ENCODE results near the gene STK10.
A peak's percentile ranks its signal among the peaks of the same experiment; 100 is the strongest.
"Not testable (repeated sequence)": the region's sequence is repeated elsewhere in the genome, so short reads cannot be mapped to it uniquely, and the experiment has no call there.

Gene STK10

DNA sequence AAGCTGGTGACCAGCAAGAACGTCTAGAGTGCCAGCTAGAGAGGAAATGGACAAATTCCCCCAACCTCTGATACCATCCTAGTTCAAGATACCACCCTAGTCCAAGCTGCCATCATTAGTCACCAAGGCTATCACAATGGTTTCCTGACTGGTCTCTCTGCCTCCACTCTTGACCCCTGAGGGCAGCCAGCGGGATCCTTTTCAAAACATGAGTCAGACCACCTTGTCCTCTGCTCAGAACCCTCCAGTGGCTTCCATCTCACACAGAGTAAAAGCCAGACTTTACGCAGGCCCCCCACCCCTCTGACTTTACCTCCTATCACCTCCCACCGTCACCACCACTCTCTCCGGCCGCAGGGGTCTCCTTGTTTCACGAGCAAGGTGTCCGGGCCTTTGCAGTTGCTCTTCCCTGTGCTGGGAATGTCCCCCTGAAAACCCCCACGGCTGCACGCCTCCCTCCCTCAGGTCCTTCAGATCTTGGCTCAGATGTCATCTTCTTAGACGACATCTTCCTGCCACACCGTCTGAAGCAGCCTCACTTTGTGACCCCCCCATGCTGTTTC, 139.4 kb downstream of the STK10 start:
- no peak for DNase-seq
- in situ Hi-C loops (cut with MboI; ENCODE audit: low pct_unique_long_range_greater_than_20kb, low sequenced_read_pairs), result no loop called here

DNA sequence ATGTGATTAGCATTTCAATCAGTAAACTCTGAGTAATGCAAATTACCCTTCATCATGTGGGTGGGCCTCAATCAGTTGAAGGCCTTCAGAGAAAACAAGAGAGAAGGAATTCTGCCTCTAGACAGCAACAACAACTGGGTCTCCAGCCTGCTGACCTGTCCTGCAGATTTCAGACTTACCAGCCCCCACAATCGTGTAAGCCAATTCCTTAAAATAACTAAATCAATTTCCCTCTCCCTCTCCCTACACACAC, 139.9 kb downstream of the STK10 start:
- no peak for DNase-seq
- in situ Hi-C loops (cut with MboI; ENCODE audit: low pct_unique_long_range_greater_than_20kb, low sequenced_read_pairs), result no loop called here

DNA sequence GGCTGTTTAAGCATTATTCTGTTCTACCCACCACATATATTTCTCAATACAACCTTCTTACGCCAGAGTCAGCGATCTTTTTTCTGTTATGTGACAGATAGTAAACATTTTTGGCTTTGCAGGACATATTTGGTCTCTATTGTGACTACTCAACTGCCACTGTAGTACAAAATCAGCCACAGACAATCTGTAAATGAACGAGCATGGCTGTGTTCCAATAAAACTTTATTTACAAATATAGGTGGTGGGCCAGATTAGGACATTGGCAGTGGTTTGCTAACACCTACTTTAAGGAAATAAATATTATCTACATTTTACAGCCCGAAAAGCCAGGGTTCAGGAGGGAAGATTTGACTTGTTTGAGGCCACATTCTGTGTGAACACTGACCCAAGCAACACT, 141.4 kb downstream of the STK10 start:
- DNase-seq, result no peak
- in situ Hi-C loops (cut with MboI; ENCODE audit: low pct_unique_long_range_greater_than_20kb, low sequenced_read_pairs), result no loop called here

DNA sequence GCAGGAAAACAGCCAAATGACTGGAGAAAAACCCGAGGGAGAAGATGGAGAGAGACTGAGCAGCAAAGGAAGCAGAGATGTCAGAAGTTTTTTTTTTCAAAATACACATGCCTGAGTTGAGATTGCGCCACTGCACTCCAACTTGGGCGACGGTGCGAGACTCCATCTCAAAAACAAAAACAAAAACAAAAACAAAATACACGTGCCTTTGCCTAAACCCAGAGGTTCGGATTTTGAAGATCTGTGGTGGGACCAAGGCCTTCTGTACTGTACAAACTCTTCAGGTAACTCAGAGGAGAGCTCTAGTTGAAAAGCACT, 142.8 kb downstream of the STK10 start:
- in situ Hi-C loops (cut with MboI; ENCODE audit: low pct_unique_long_range_greater_than_20kb, low sequenced_read_pairs), result no loop called here
- DNase-seq, result no peak

DNA sequence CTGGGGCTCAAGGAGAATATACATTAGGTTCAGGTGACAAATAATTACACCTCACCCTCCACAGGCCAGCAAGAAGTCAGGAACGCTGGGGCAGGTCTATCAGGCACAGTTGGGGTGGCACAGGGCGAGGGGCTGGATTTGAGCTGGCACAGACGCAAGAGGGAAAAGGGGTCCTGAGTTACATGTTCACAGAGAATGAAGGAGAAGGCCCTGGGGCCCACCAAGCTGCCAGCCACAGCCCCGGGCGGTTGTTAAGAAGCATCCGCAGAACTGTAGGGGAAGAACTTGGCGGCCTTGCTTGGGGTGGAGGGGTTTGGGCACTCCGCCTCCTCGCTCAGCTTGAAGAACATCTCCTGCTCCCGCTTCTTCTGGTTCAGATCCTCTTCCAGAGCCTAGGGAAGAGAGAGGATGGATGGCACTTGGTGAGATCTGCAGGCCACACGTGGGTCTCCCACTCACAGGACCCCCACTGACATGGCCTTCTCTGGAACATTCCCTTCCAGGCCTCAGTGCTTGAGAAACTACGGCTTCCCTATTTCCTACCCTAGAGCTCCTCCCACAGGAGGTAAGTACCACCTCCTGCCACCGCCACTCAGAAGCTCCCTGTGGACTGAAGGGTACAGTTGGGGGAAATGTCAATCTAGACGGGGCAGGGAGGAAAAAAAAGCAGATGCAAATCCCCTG, 143.3 kb downstream of the STK10 start:
- DNase-seq, result peak; percentile 17
- in situ Hi-C loops (cut with MboI; ENCODE audit: low pct_unique_long_range_greater_than_20kb, low sequenced_read_pairs), result no loop called here

DNA sequence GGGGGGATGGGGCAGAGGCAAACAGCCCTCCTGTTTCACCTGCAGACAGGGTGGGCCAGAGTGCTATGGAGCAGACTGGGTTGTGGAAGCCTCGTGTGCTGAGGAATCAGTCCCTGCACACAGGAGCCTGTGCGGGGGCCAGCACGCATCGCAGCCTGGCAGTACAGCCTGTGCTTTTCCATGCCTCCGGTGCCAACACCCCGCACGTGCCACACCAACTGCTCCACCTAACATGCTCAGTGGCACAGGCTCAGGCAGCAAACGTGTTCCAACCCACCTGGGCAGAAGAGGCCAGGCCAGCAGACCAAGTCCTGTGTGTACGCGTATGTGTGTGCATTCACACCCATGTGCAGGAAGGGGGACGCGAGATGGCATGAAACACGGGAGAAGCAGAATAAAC, 144.2 kb downstream of the STK10 start:
- DNase-seq, result no peak
- in situ Hi-C loops (cut with MboI; ENCODE audit: low pct_unique_long_range_greater_than_20kb, low sequenced_read_pairs), result no loop called here

DNA sequence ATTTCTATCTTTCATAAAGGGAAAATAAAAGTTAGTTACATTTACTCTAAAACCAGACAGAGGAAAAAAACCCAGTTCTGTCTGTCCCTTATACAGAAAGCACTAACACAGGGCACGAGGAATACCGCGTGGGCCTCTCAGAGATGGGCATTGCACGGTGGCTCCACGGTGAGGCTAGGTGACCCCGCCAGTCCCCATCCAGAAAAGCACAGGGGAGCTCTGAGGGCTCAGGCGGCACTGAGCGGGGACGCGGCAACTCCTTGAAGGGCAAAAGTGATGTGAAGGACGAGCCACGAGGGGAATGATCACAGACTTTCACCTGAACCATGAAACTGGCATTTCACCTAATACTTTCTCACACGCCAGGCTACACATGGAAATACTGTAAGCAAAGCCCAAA, 145.8 kb downstream of the STK10 start:
- in situ Hi-C loops (cut with MboI; ENCODE audit: low pct_unique_long_range_greater_than_20kb, low sequenced_read_pairs), result no loop called here
- DNase-seq, result no peak

DNA sequence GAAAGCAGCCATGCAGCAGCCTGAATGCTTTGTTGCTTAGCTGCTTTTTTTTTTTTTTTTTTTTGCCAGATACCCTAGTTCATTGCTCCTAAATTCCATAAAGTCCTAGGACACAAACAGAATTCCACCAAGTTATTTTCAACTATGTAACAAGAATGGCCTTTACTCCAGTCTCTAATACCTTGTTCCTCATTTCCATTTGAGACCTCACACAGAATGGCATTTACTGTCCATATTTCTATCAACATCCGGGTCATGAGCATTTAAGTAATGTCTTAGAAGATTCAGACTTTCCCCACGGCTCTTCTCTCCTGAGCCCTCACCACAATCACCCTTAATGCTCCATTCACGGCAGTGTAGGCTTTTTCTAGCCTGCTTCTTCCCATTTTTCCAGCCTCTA, 149.9 kb downstream of the STK10 start:
- in situ Hi-C loops (cut with MboI; ENCODE audit: low pct_unique_long_range_greater_than_20kb, low sequenced_read_pairs), result no loop called here
- DNase-seq, result no peak

DNA sequence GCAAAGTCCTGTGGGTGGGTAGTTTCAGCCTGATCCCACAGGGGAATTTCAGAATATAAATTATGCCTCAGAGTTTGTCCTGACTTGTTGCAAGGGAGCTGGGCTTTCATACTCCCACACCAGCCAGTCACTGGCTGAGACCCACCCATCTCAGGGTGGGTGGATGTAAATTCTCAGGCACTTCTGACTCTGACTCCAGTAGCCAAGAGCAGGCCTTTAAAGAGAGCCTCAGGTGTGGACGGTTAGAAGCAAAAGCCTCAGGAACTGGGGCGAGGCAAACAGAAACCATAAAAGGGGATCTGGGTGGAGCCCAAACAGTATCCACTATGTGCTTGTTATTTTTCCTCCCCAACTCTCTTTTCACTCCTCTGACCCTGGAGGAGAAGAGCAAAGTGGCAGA, 153.0 kb downstream of the STK10 start:
- no peak for DNase-seq
- in situ Hi-C loops (cut with MboI; ENCODE audit: low pct_unique_long_range_greater_than_20kb, low sequenced_read_pairs), result no loop called here

DNA sequence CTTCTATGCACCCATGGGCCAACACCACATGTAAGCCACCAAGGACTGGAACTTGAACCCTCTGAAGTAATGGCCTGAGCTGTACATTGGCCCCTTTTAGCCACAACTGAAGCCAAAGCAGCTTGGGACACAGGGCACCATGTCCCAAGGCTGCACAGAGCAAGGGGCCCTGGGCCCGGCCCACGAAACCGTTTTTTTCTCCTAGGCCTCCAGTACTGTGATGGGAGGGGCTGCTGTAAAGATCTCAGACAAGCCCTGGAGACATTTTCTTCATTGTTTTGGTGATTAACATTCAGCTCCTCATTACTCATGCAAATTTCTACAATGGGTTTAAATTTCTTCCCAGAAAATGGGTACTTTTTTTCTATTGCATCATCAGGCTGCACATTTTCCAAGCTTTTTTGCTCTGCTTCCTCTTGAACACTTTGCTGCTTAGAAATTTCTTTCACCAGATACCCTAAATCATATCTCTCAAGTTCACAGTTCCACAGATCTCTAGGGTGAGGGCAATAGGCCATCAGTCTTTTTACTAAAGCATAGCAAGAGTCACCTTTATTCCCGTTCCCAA, 156.0 kb downstream of the STK10 start:
- DNase-seq, result no peak
- in situ Hi-C loops (cut with MboI; ENCODE audit: low pct_unique_long_range_greater_than_20kb, low sequenced_read_pairs), result no loop called here

DNA sequence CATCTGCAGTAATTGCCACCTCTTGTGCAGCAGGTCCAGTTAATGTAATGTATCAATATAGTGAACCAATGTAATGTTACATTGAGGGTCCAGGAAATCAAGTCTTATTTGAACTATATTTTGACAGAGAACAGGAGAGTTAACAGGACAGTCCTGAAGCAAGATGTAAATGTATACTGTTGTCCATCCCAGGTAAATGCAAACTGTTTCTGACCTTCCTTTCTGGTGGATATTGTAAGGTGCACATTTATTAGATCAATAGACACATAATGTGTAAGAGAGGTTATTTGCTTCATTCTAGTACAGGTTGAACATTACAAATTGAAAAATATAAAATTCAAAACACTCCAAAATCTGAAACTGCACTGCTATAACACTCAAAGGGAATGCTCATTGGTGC, 158.1 kb downstream of the STK10 start:
- no peak for DNase-seq
- in situ Hi-C loops (cut with MboI; ENCODE audit: low pct_unique_long_range_greater_than_20kb, low sequenced_read_pairs), result no loop called here

DNA sequence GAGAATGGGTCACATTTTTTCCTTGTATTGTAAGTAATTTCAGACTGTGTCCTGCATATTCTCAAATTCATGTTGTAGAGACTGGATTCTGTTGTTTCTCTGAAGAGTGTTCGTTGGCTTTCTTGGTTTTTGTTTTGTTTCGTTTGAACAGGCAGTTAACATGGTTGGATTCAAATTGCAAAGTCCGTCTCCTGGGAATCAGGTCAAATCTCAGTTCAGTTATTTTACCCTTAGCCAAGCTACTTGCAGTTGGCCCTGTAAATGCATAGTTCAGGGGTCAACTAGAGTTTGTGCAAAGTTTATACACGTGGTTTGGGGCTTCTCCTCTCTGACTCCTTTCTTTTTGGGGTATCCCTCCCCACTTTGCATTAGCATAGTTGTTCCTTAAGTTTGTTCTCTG, 159.9 kb downstream of the STK10 start:
- no peak for DNase-seq
- in situ Hi-C loops (cut with MboI; ENCODE audit: low pct_unique_long_range_greater_than_20kb, low sequenced_read_pairs), result no loop called here

DNA sequence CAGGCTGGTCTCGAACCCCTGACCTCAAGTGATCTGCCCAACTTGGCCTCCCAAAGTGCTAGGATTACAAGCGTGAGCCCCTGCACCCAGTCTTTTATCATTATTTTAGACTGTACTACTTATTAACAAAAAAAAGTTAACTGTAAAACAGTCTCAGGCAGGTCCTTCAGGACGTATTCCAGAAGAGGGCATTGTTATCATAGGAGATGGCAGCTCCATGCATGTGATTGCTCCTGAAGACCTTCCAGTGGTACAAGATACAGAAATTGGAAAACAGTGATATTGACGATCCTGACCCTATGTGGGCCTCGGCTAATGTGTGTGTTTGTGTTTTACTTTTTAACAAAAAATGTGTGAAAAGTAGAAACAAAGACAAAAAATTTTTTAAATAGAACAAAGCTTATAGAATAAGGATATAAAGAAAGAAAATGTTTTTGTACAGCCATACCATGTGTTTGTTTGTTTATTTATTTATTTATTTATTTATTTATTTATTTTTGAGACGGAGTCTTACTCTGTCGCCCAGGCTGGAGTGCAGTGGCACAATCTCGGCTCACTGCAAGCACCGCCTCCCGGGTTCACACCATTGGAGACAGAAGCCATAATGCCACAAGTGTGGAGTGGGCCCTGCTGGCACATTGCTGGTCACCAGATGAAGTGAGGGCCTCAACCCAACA, 167.8 kb downstream of the STK10 start:
- DNase-seq; in situ Hi-C loops (cut with MboI; ENCODE audit: low pct_unique_long_range_greater_than_20kb, low sequenced_read_pairs): not testable (repeated sequence)

DNA sequence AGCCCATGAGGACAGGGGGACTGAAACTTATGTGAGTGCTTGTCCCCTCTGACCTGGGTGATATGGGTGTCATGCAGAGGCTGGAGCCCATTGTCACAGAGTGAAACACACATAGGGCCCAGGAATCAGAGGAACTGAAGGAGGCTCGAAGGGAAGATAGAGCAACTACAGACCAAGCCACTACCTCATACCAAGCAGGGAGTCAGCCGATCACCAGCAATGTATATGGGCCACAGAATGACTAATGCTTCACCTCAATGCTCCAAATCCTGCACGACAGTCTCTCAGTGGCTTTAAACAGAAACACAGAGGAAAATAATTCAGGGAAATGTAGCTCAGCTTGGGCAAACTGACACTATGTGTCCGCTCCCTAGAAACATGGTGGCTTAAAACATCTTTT, 172.7 kb downstream of the STK10 start:
- DNase-seq, result no peak
- in situ Hi-C loops (cut with MboI; ENCODE audit: low pct_unique_long_range_greater_than_20kb, low sequenced_read_pairs), result no loop called here

DNA sequence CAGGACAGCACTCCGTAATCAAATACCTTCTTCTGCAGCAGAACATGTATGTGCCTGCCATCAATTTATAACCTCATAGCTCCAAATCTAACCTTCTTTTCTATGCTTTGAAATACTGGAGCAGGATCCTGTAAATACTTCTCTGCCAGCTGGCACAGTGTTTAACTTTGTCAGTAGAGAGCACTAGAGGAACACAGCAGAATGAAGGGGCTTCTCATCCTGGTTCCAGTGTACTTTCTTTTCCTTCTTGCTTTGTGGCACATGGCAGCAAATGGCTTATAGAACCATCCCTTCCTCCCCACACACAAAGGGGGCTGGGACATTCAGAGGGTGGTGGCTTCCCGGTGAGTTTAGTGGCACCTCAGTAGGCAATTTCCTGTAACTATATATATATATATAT, 177.7 kb downstream of the STK10 start:
- DNase-seq, result peak; percentile 39
- in situ Hi-C loops (cut with MboI; ENCODE audit: low pct_unique_long_range_greater_than_20kb, low sequenced_read_pairs), result no loop called here

DNA sequence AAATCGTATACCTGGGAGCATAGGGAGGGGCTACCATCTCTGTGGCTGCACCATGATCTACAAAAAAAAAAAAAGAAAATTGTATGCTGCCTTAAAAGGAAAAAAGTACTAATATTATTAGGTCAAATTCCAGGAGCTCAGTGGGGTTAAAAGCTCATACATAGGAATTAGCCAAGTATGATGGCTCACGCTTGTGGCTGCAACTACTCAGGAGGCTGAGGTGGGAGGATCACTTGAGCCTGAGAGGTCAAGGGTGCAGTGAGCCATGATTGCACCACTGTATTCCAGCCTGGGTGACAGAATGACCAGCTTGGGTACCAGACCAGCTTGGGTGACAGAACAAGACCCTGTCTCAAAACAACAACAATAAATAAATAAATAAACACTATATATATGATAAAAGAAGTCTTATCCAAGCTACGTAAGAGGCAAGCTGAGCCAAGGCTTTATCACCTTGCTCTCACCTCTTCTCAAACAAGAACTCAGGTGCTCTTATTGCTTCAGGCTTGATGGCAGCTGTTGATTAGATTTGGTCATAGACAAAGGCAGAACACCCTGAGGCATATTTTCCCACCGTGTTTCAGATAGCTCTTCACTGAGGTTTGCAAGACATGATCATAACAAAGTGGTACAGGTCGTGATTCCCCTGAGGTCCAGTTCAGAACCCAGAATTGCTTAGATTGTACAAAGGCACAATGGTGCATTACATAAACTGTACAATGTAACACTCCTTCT, 178.3 kb downstream of the STK10 start:
- no peak for DNase-seq
- in situ Hi-C loops (cut with MboI; ENCODE audit: low pct_unique_long_range_greater_than_20kb, low sequenced_read_pairs), result no loop called here

DNA sequence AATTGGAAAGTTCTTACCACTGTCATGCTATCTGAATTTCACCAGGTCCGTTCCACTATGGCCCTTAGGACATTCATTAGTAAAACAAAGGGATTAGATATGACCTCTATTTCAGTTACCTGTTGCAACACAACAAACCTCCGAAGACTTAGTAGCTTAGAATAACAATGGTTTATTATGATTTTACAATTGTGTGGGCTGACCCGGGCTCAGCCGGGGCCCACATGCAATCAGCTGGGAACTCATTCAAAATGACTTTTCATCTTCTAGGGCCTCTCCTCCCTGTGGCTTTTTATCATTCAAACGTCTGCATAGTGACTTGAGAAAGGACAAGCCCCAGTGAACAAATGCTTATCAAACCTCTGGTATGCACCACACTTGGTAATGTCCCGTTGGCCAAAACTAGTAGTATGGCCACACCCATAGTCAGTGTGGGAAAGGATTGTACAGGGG, 179.3 kb downstream of the STK10 start:
- no peak for DNase-seq

DNA sequence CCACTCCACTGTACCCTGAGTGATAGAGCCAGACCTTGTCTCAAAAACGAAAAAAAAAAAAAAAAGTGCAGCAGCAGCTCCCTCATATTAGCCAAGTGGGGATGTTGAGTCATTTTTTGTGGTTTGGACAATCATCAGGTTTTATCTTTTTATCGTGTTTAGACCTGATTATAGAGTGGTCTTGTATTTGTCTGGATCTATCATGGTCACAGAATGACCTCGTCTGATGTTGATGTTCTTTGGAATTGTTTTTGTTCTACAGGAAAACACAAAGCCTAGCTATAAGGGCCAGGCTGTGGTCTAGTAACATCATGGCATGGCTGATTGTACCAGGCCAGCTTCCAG, 179.9 kb downstream of the STK10 start:
- in situ Hi-C loops (cut with MboI; ENCODE audit: low pct_unique_long_range_greater_than_20kb, low sequenced_read_pairs), result no loop called here
- no peak for DNase-seq

More for the DNA sequence above, 179.3 kb downstream of the STK10 start:
- in situ Hi-C loops (cut with MboI; ENCODE audit: low pct_unique_long_range_greater_than_20kb, low sequenced_read_pairs), result no loop called here

DNA sequence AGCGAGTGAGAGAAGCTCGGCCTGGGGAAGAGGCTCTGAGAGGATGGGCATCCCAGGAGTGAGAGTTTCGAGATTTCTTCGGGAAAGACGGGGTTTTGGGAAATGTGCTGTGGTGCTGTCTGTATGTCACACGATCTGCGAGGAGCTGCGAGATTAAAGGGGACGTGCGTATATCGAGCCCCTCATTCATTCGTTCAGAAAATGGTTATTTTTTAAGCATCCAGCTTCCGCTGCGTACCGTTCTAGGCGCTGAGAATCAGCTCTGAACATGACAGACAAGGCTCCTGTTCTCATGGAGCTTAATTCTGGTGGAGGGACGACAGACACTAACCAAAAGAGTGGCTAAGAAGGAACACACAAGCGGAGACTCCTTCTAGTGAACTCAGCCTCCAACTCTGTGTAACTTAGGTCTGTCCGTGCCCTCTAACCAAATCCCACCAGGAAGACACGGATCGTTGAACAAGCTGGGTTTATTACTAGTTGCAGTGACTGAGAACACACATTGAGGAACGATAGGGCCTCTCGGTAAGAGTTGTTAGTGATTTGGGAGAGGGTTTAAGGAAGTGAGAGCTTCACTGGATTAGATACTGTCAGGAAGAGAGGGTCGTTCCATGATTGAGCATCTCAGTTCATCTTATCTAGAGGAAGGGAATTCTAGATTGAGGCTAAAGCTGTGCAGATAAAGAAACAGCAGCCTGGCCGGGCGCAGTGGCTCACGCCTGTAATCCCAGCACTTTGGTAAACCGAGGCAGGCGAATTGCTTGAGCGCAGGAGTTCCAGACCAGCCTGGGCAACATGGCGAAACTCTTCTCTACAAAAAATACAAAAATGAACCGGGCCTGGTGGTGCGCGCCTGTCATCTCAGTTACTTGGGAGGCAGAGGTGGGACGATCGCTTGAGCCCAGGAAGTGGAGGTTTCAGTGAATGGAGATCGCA, 180.6 kb downstream of the STK10 start:
- DNase-seq, result peak; percentile 53
- in situ Hi-C loops (cut with MboI; ENCODE audit: low pct_unique_long_range_greater_than_20kb, low sequenced_read_pairs), result no loop called here
